Measurements from ENCODE around the gene FNIP2.
"Not testable (repeated sequence)": the region's sequence is repeated elsewhere in the genome, so short reads cannot be mapped to it uniquely, and the experiment has no call there.

FNIP2 gene

GRCh38 chr4:158789853-158790252, 21.0 kb downstream of the FNIP2 start:
- DNase-seq (ENCODE audit: low read depth in 2 of 2, low spot score in 1 of 2), result no peak

GRCh38 chr4:158793021-158793420, 24.2 kb downstream of the FNIP2 start:
- no peak for DNase-seq (ENCODE audit: low read depth in 2 of 2, low spot score in 1 of 2)

GRCh38 chr4:158793430-158793829, 24.6 kb downstream of the FNIP2 start:
- DNase-seq (ENCODE audit: low read depth in 2 of 2, low spot score in 1 of 2), result not testable (repeated sequence)

GRCh38 chr4:158796370-158797140, 27.7 kb downstream of the FNIP2 start:
- DNase-seq (ENCODE audit: low read depth in 2 of 2, low spot score in 1 of 2), result no peak

GRCh38 chr4:158798062-158798461, 29.2 kb downstream of the FNIP2 start:
- no peak for DNase-seq (ENCODE audit: low read depth in 2 of 2, low spot score in 1 of 2)

GRCh38 chr4:158799013-158799770, 30.4 kb downstream of the FNIP2 start:
- no peak for DNase-seq (ENCODE audit: low read depth in 2 of 2, low spot score in 1 of 2)

GRCh38 chr4:158799856-158800255, 31.0 kb downstream of the FNIP2 start:
- no peak for DNase-seq (ENCODE audit: low read depth in 2 of 2, low spot score in 1 of 2)

GRCh38 chr4:158801066-158801465, 32.2 kb downstream of the FNIP2 start:
- DNase-seq (ENCODE audit: low read depth in 2 of 2, low spot score in 1 of 2), result no peak

GRCh38 chr4:158801677-158802076, 32.9 kb downstream of the FNIP2 start:
- no peak for DNase-seq (ENCODE audit: low read depth in 2 of 2, low spot score in 1 of 2)

GRCh38 chr4:158802914-158803313, 34.1 kb downstream of the FNIP2 start:
- DNase-seq (ENCODE audit: low read depth in 2 of 2, low spot score in 1 of 2), result no peak

GRCh38 chr4:158805635-158806471, 37.0 kb downstream of the FNIP2 start:
- DNase-seq (ENCODE audit: low read depth in 2 of 2, low spot score in 1 of 2), result no peak

- DNase-seq (ENCODE audit: low read depth in 2 of 2, low spot score in 1 of 2), result no peak
These were observed 38.9 kb downstream of the FNIP2 start for GRCh38 chr4:158807691-158808090.

GRCh38 chr4:158808399-158808798, 39.6 kb downstream of the FNIP2 start:
- no peak for DNase-seq (ENCODE audit: low read depth in 2 of 2, low spot score in 1 of 2)

- not testable (repeated sequence) for DNase-seq (ENCODE audit: low read depth in 2 of 2, low spot score in 1 of 2)
These were observed 40.4 kb downstream of the FNIP2 start for GRCh38 chr4:158809208-158809607.

- DNase-seq (ENCODE audit: low read depth in 2 of 2, low spot score in 1 of 2), result no peak
These were observed 41.0 kb downstream of the FNIP2 start for GRCh38 chr4:158809611-158810486.

GRCh38 chr4:158810487-158811215, 41.8 kb downstream of the FNIP2 start:
- DNase-seq (ENCODE audit: low read depth in 2 of 2, low spot score in 1 of 2), result no peak

GRCh38 chr4:158811216-158811540, 42.4 kb downstream of the FNIP2 start:
- no peak for DNase-seq (ENCODE audit: low read depth in 2 of 2, low spot score in 1 of 2)

GRCh38 chr4:158811704-158812103, 42.9 kb downstream of the FNIP2 start:
- DNase-seq (ENCODE audit: low read depth in 2 of 2, low spot score in 1 of 2), result no peak

- DNase-seq (ENCODE audit: low read depth in 2 of 2, low spot score in 1 of 2), result no peak
These were observed 43.3 kb downstream of the FNIP2 start for GRCh38 chr4:158812133-158812532.

- DNase-seq (ENCODE audit: low read depth in 2 of 2, low spot score in 1 of 2), result no peak
These were observed 43.7 kb downstream of the FNIP2 start for GRCh38 chr4:158812543-158812942.

All from stimulated activated CD8-positive, alpha-beta memory T cell treated with anti-CD3 and anti-CD28 coated beads, Interleukin-4, amount 100 ng/mL, for 1 hour (primary cell).